ENCODE measurements around the gene TXK. TPM values are rescaled to one million over a fixed set of nuclear protein-coding genes. Genes with fewer than 3 reads are reported as not detected.

TXK gene
- polyA plus RNA-seq, 3 donors = 2.2 to 4.2 (median 4.1) TPM

DNA sequence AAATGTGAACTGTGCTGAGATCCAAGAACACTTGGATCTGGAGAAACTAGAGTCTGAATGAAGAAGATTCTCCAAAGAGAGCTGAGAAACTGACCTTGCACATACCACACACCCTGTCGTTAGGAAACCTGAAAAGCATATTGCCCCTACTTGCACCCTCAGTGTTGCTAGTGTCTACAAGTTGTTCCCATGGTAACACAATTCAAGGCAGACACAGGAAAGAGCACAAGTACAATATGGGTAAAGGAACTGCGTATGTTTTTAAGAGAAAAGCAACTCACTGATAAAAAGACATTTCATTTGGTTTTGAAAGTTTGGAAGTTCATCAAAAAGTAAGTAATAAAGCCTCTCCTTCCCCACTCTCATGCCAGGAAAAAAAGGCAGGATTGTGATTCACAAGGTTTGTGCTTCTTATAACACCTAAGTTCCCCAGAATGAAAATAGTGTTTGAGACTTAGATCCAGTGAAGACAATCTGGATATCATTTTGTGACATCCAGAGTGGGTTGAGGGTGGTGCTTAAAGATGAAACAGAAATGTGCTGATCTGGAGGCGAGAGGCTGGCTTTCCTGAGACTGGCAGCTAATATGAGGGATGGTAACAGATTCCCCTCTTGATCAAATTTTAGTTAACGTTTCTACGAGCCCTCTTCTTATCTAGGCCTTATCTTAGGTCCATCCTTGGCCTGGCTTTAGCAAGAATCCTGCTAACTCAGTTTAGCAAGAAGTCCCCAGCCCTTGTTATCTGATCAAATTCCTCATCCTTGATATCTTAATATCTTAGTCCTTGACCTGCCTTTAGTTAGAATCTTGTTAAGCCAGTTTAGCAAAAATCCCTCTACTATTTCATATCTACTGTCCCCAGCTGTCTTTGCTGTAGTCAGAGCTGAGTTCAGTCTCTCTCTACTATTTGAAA is 75.2 kb downstream of the TXK start:
- DNase-seq = no peak

DNA sequence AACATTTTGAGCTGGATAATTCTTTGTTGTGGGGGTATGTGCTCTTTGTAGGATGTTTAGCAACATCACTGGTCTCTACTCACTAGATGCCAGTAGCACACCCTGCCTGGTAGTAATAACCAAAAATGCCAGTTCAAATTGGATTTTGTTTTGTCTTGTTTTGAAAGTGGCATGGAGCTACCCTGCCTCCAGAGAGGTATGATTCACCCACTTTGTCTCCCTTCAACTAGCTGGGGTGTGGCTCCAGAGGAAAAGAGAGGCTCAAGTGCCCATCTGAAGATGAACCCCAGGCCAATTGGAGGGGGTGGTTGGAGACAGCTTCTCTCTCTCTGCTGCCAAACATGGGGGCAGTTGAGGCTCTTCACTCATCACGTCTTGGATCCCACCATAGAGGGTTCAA is 83.0 kb downstream of the TXK start:
- DNase-seq = no peak

DNA sequence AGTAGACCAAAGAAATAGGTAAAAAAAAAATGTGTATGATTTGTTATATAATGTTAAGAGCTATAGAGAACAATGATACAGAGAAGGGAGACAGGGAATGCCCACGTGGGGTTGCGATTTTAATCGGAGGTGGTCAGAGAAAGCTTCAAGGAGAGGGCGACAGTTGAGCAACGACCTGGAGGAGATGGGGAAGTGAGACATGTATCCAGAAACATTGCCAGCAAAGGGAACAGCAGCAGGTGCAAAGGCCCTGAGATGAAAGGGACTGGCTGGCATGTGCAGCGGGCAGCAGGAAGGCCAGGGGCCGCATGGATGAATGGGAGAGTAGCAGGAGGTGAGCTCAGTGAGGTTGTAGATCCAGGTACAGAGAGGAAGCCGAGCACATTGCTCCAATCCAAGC is 84.6 kb downstream of the TXK start:
- no peak for DNase-seq

DNA sequence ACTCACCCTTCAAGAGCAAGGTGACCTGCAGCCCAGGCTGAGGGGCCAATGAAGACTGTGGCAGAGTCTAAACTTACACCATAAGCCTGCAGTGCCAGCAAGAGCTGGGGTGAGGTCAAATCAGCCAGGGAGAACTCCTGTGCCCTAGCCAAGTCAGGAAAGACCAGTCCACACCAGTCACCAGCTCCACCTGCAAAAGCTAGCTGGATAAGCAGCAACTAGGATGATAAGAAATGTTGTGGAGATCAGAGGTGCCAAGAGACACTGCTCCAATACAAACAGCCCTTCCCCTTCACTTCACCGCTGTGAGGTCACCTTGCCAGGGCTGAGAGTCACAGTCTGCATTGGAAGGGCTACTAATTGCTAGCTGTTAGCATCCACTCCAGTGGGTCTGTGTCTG is 86.2 kb downstream of the TXK start:
- no peak for DNase-seq

- no peak for DNase-seq
Measured at GRCh38 chr4:48047421-48047844, 86.6 kb downstream of the TXK start.

DNA sequence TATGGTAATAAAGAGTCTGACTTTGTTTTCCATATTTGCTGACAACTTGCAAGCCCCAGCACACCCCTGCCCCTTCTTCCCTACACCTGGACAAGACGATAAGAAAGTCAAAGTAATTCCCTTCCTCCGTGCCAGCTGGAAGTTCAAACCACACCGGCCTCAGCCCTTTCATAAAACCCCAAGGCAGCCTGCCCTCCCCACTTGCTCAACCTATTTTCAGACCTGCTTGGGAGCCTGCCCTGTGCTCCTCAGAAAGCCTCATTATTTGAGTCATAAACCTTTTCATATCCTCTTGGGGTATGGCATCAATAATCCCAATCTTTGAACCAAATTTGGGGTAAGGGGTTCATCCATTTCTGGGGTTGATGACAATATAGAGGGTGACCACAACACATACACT is 88.0 kb downstream of the TXK start:
- DNase-seq = no peak

DNA sequence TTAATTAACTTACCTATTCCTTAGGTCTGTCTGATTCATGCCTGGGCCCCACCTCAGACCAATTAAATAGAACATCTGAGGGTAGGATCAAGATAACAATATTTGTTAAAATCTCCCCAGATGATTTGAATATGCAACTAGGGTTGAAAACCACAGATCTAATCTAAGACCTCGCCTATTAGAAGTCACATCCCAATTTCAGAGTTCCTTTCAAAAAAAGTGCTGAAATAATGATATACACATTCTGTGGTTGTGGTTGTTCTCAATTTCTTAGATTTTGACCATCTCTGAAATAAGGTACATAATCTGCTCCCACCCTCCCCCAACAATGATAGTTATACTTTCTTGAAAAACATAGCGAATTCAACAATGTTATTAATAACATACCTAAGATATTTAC is 89.8 kb downstream of the TXK start:
- no peak for DNase-seq

DNA sequence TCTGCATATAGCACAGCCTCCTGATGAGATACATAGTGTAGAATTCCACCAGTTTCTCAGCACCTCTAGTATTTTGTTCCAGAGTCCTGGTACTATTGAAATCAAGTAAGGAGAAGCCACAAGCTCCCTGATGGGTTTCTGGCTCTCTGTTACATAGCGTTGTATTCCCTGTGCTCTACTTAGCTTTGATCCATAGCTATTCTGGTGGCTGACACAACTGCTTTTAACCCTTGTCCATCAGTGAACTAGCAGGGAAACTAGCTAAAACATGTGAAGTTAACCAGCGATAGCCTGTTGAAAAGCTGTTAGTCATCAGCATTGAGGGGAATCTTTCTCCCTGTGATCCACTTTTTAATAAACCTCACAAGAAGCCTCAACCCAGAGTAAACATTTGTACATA is 90.5 kb downstream of the TXK start:
- no peak for DNase-seq

DNA sequence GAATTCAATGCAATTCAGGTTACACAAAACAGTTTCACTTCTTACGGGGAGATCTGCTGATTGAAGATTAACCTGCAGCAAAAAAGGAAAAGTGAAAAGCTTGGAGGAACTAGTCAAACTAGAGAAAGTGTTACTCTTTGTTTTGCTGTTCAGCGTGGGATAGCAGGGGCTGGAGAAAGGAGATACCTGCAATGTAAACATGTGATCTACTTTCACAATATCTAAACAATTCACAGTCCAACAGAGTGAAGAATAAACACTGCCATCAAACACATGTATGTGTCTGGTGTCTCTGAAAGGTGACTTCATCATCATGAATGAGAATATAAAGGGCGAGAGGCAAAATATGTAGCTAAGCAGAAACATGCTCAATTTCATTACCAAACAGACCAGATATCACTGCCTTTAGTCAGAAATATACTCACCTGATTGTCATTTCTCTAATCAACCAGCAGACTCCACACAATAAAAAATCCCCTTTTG is 91.0 kb downstream of the TXK start:
- no peak for DNase-seq

DNA sequence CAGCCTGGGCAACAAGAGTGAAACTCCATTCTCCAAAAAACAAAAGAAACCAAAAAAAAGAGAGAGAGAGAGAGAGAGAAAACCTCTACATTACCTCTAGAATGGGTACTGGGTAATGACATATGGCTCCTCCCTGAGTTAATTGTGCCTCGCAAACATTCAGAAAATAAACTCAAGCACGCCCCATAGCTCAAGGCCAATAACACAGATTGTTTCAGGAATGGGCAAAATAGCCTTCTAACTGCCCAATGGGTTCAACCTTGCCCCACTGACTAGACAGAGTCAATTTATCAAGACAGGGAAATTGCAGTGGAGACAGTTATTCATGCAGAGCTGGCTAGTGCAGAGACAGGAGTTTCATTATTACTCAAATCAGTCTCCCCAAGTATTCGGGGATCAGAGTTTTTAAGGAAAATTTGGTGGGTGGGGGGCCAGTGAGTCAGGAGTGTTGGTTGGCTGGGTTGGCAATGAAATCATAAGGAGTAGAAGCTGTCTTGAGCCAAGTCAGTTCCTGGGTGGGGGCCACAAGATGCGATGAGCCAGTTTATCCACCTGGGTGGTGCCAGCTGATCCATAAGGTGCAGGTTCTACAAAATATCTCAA is 92.4 kb downstream of the TXK start:
- DNase-seq = no peak

DNA sequence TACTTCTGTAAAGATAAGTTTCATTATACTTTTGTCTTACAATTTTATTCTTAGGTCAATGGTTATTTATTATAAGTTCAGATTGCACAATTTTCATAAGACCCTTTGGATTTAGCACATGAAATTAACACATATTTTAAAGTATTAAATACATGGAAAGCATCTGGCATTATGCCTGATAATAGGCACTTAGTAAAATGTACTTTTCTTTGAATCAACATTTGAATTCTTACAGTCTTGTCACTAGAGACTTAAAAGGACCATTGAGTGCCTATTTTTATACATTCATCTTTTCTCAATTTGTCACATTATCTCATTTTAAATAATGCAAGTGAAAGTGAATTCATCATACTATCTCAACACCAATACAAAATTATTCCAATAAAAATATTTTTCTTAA is 94.5 kb downstream of the TXK start:
- no peak for DNase-seq

- no peak for DNase-seq
Measured at GRCh38 chr4:48038666-48039065, 95.4 kb downstream of the TXK start.

- no peak for DNase-seq
Measured at GRCh38 chr4:48037117-48037462, 97.0 kb downstream of the TXK start.

DNA sequence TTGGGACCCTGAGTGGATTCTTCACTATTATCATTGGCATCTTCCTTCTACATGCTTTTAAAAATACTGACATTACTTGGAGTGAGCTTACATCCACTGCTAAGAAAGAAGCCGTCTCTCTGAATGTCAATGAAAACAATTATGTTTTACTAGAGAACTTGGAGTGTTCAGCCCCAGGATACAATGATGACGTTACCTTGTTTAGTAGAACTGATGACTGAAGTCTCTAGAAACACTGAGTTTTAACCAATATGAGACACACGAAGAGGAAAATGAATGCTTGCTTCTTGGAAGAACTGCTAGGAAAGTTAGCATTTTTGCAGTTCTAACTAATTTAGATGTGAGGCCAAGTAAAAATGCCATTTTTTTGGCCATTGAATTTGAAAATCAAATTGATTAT is 98.1 kb downstream of the TXK start:
- no peak for DNase-seq

DNA sequence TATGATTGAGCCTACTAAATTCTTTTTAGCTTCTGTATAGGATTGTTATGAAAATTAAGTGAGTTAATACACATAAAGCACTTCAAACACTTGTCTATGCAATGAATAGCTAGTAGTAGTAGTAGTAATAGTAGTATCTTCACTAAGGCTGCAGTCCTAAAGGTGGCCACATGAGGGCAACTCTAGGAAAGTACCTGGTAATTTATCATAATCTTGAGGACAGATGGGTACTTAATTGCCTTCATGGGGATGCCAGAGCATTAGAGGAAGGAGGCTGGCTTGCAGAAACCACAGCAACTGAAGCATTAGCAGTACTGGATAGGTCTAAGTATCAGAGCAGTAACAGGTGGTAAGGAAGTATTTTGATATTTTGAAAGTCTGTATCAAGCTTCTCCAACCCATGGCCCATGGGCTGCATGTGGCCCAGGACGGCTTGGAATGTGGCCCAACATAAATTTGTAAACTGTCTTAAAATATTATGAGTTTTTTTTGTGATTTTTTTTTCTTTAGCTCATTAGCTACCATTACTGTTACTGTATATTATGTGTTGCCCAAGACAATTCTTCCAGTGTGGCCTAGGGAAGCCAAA is 100.1 kb downstream of the TXK start:
- no peak for DNase-seq

- DNase-seq = no peak
Measured at GRCh38 chr4:48033412-48033811, 100.6 kb downstream of the TXK start.

GRCh38 chr4:48032721-48033120 is 101.3 kb downstream of the TXK start:
- DNase-seq = no peak

- no peak for DNase-seq
Measured at GRCh38 chr4:48031802-48032525, 102.1 kb downstream of the TXK start.

GRCh38 chr4:48030470-48030869 is 103.6 kb downstream of the TXK start:
- DNase-seq = no peak

- DNase-seq = no peak
Measured at GRCh38 chr4:48028696-48029095, 105.4 kb downstream of the TXK start.

DNA sequence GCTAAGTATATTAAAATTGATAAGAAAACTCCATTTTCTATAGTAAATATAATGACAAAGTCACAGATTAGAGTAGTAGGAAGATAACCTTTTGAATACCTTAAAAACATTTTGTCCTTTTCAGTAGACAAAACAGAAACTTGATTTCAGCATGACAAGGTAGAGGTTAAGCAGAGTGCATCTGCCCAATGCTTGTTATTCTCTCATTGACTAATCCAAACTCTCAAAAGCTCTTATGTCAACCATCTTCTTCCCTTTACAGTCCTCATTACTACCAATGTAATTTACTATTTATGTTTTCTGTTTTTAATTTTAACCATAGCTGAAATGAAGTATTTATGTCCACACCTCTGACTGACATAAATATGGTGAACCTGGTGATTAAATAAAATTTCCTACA is 106.4 kb downstream of the TXK start:
- no peak for DNase-seq

DNA sequence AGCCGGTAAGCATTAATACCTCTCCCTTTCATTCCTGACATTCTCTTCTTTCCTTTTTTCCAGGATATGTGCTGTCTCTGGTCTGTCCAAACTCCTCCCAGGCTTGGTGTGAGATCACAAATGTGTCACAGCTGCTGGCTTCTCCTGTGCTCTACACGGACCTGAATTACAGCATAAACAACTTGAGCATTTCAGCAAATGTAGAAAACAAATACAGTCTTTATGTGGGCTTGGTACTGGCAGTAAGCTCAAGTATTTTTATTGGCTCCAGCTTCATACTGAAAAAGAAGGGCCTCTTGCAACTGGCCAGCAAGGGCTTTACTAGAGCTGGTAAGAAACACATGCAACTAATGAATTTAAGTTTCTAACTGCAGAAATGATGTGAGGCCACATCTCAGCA is 109.0 kb downstream of the TXK start:
- DNase-seq = no peak

GRCh38 chr4:48024522-48024921 is 109.5 kb downstream of the TXK start:
- no peak for DNase-seq
